GM23338 (cell line): ENCODE data around the gene MTR. TPM values are rescaled to one million over a fixed set of nuclear protein-coding genes. Genes with fewer than 3 reads are reported as not detected.

Source experiments
- ATAC-seq: fragments of 200-7000 bp; cut with Tn5 transposase; 3 replicates; pipeline ENCODE4 v1.9.1; 2020
- DNase-seq: peaks from one replicate; pipeline ENCODE4 v3.0.0-alpha.2; 2015; ENCODE audit warnings: low spot score
- H2AFZ ChIP-seq: fragments of 200-600 bp; sonication (generic); 2 replicates; pipeline ENCODE4 v1.8.0; 2016; ENCODE audit warnings: antibody characterized with exemption, mild to moderate bottlenecking, moderate library complexity
- H3F3A ChIP-seq: fragments of 200-600 bp; sonication (generic); replicated peaks from 2 replicates; pipeline ENCODE4 v1.8.0; 2017; ENCODE audit warnings: antibody characterized with exemption, mixed run types, low read depth
- H3K27ac ChIP-seq: fragments of 200-600 bp; sonication (generic); 2 replicates; pipeline ENCODE4 v1.6.1; 2016; ENCODE audit warnings: low read depth
- H3K27me3 ChIP-seq: fragments of 200-600 bp; sonication (generic); 2 replicates; pipeline ENCODE4 v1.8.0; 2016; ENCODE audit warnings: mild to moderate bottlenecking, mixed run types, moderate library complexity; ENCODE audit not compliant: insufficient read depth
- H3K36me3 ChIP-seq: fragments of 200-600 bp; sonication (generic); 2 replicates; pipeline ENCODE4 v1.8.0; 2016; ENCODE audit warnings: mild to moderate bottlenecking; ENCODE audit not compliant: insufficient read depth
- H3K4me1 ChIP-seq: fragments of 200-600 bp; sonication (generic); 2 replicates; pipeline ENCODE4 v1.8.0; 2016; ENCODE audit warnings: mild to moderate bottlenecking, moderate library complexity; ENCODE audit not compliant: insufficient read depth
- H3K4me2 ChIP-seq: fragments of 200-600 bp; sonication (generic); 2 replicates; pipeline ENCODE4 v1.7.1; 2017; ENCODE audit warnings: mixed run types
- H3K4me3 ChIP-seq: fragments of 200-600 bp; sonication (generic); 2 replicates; pipeline ENCODE4 v1.6.1; 2016; ENCODE audit warnings: mixed run types
- H3K79me2 ChIP-seq: fragments of 200-600 bp; sonication (generic); replicated peaks from 2 replicates; pipeline ENCODE4 v1.8.0; 2017; ENCODE audit warnings: mild to moderate bottlenecking; ENCODE audit not compliant: insufficient read depth
- H3K9me2 ChIP-seq: fragments of 200-600 bp; sonication (generic); 2 replicates; pipeline ENCODE4 v1.8.0; 2017; ENCODE audit not compliant: insufficient read depth
- H4K20me1 ChIP-seq: fragments of 200-600 bp; sonication (generic); replicated peaks from 2 replicates; pipeline ENCODE4 v1.8.0; 2017; ENCODE audit warnings: mild to moderate bottlenecking; ENCODE audit not compliant: insufficient read depth
- H3K27ac Mint-ChIP-seq: 2 replicates; pipeline ENCODE4 v1.8.0; 2020; ENCODE audit warnings: inconsistent platforms, mild to moderate bottlenecking, moderate library complexity, mixed read lengths
- H3K27me3 Mint-ChIP-seq: 3 replicates; pipeline ENCODE4 v1.8.0; 2022; ENCODE audit warnings: low read depth, mild to moderate bottlenecking, moderate library complexity, mixed read lengths, inconsistent platforms; ENCODE audit not compliant: insufficient read depth, poor library complexity
- H3K36me3 Mint-ChIP-seq: 3 replicates; pipeline ENCODE4 v1.8.0; 2021; ENCODE audit warnings: low read depth, mild to moderate bottlenecking, inconsistent platforms, moderate library complexity, mixed read lengths
- H3K4me1 Mint-ChIP-seq: 3 replicates; pipeline ENCODE4 v1.8.0; 2020; ENCODE audit warnings: mild to moderate bottlenecking, inconsistent platforms, mixed read lengths
- H3K4me3 Mint-ChIP-seq: 3 replicates; pipeline ENCODE4 v1.8.0; 2021; ENCODE audit warnings: moderate library complexity, mild to moderate bottlenecking, inconsistent platforms, mixed read lengths
- H3K9me3 Mint-ChIP-seq: 3 replicates; pipeline ENCODE4 v1.8.0; 2020; ENCODE audit warnings: moderate library complexity, mild to moderate bottlenecking, inconsistent platforms, mixed read lengths
- CREB1 ChIP-seq: fragments of 250-450 bp; sonication (Bioruptor Pico); IDR thresholded peaks from 2 replicates; pipeline ENCODE4 v1.5.0; 2020; ENCODE audit warnings: low read depth, mild to moderate bottlenecking, moderate library complexity
- EZH2 ChIP-seq: fragments of 200-600 bp; sonication (generic); IDR thresholded peaks from one replicate; pipeline ENCODE4 v1.8.0; 2017; ENCODE audit warnings: antibody characterized with exemption, mild to moderate bottlenecking, low read depth; ENCODE audit not compliant: unreplicated experiment
- EZH2phosphoT487 ChIP-seq: fragments of 200-600 bp; sonication (generic); IDR thresholded peaks from one replicate; pipeline ENCODE4 v1.8.1; 2018; ENCODE audit warnings: antibody characterized with exemption; ENCODE audit not compliant: unreplicated experiment
- JUNB ChIP-seq: IDR thresholded peaks from one replicate; pipeline ENCODE4 v1.6.1; 2016; ENCODE audit warnings: antibody characterized with exemption; ENCODE audit not compliant: unreplicated experiment
- NANOG ChIP-seq: IDR thresholded peaks from 2 replicates; pipeline ENCODE4 v1.6.1; 2016; ENCODE audit warnings: antibody characterized with exemption, borderline replicate concordance
- POLR2AphosphoS5 ChIP-seq: IDR thresholded peaks from 2 replicates; pipeline ENCODE4 v1.6.1; 2016; ENCODE audit warnings: antibody characterized with exemption, low read depth
- ZNF114 ChIP-seq: fragments of 250-450 bp; sonication (Bioruptor Pico); IDR thresholded peaks from 2 replicates; pipeline ENCODE4 v1.5.0; 2020; ENCODE audit warnings: mild to moderate bottlenecking, moderate library complexity
- ZNF331 ChIP-seq: fragments of 250-450 bp; sonication (Bioruptor Pico); IDR thresholded peaks from 2 replicates; pipeline ENCODE4 v1.5.0; 2020; ENCODE audit warnings: low read depth, mild to moderate bottlenecking, moderate library complexity
- polyA plus RNA-seq: library from polyadenylated mRNA; unstranded; fragments of >200 nt; fragmentation: Nextera tagmentation; extraction: Ambion mirVana; gene quantifications from 2 replicates; pipeline ENCODE4 v1.2.1, GENCODE V29; 2016
- total RNA-seq: library from RNA; depleted of rRNA; stranded (reverse); fragments of >200 nt; shearing (Covaris generic); gene quantifications from 2 replicates; pipeline ENCODE4 v1.2.3, GENCODE V29; 2014
- TF ChIP-seq, protein P1 (sequence below): IDR thresholded peaks from 2 replicates; pipeline ENCODE4 v1.6.1; 2016; ENCODE audit warnings: antibody characterized with exemption
- TF ChIP-seq, protein P2 (sequence below), 2 experiments: fragments of 200-600 bp in 1 of 2; sonication (generic) in 1 of 2; conservative IDR thresholded peaks; 2 replicates each; pipeline versions ENCODE4 v1.5.1 to v1.6.1; 2016 to 2017; ENCODE audit warnings: antibody characterized with exemption in 2 of 2, low read depth in 2 of 2, mild to moderate bottlenecking in 2 of 2, moderate library complexity in 1 of 2
- TF ChIP-seq, protein P3 (sequence below): IDR thresholded peaks from one replicate; pipeline ENCODE4 v1.6.1; 2018; ENCODE audit warnings: antibody characterized with exemption; ENCODE audit not compliant: unreplicated experiment
- TF ChIP-seq, protein P4 (sequence below): fragments of 250-450 bp; sonication (Bioruptor Pico); IDR thresholded peaks from 2 replicates; pipeline ENCODE4 v1.5.0; 2020; ENCODE audit warnings: mild to moderate bottlenecking, moderate library complexity

The MTR gene
- total and polyA plus RNA-seq, 2 experiments from 2014 or later, result 6.4 to 20.0 TPM

DNA sequence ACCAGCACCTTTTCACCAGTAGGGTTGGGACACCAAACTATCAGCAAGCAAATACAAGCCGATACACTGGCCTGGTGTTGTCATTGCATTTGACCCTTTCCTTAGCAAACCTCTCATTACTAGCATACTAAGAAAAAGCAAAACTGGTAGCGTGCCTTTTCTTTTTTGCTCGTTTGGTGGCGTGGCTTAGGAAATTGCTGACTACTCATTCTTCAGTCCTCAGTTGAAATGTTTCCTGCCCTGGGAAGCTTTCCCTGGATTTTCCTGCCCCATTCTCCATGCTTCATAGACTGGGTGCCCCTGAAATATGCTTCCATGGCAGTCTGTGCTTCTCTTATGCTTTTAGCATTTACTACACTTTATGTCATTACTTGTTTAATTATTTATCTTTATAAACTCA is 42.0 kb downstream of the MTR start (continued):
- TF ChIP-seq, protein P1, sequence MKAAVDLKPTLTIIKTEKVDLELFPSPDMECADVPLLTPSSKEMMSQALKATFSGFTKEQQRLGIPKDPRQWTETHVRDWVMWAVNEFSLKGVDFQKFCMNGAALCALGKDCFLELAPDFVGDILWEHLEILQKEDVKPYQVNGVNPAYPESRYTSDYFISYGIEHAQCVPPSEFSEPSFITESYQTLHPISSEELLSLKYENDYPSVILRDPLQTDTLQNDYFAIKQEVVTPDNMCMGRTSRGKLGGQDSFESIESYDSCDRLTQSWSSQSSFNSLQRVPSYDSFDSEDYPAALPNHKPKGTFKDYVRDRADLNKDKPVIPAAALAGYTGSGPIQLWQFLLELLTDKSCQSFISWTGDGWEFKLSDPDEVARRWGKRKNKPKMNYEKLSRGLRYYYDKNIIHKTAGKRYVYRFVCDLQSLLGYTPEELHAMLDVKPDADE, result no peak
- TF ChIP-seq CREB1, result no peak
- TF ChIP-seq ZNF114, result no peak

DNA sequence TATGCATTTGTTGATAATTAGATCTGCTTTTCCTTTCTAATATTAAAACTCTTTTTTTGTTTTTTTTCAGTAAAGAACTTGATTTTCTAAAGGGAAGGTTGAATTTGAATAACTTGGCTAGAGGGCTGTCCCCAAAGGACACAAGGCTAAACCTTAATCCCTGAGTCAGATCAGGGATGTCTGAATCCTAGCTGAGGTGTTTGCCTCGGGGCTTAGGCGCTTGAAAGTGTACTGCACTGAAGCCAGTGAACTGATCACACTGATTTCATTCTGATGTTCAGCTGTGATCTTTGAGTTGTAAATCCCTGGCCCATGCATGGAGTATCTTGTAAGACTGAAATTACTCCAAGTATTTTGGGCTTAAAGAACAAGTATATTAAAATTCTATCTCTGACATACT is 42.8 kb downstream of the MTR start:
- Mint-ChIP-seq H3K27ac (no peak overlapping the region), H3K36me3 (peaks cover 24% of the 10 kb centered on the region; the same call in 2 of the 3 replicates), H3K9me3 (no peaks in the 10 kb centered on the region), H3K4me3 (no peak overlapping the region), H3K4me1 (no peaks in the 10 kb centered on the region), H3K27me3 (peaks cover 2% of the 10 kb centered on the region)
- Histone ChIP-seq H3K4me2 (no peak overlapping the region), H3K4me3 (no peak overlapping the region), H3K36me3 (peaks cover 13% of the 10 kb centered on the region), H3K27ac (no peak overlapping the region), H3K27me3 (no peaks in the 10 kb centered on the region), H3F3A (no peaks in the 10 kb centered on the region), H2AFZ (no peak overlapping the region), H3K4me1 (no peaks in the 10 kb centered on the region), H4K20me1 (no peaks in the 10 kb centered on the region), H3K79me2 (no peaks in the 10 kb centered on the region), H3K9me2 (no peaks in the 10 kb centered on the region)
- DNase-seq, result no peak
- ATAC-seq, result no peak
- TF ChIP-seq JUNB (no peak), EZH2phosphoT487 (no peak), CREB1 (no peak), NANOG (no peak), ZNF114 (no peak), POLR2AphosphoS5 (no peak), EZH2 (no peak), ZNF331 (no peak)
- TF ChIP-seq, protein P1, result no peak
- TF ChIP-seq, protein P2, sequence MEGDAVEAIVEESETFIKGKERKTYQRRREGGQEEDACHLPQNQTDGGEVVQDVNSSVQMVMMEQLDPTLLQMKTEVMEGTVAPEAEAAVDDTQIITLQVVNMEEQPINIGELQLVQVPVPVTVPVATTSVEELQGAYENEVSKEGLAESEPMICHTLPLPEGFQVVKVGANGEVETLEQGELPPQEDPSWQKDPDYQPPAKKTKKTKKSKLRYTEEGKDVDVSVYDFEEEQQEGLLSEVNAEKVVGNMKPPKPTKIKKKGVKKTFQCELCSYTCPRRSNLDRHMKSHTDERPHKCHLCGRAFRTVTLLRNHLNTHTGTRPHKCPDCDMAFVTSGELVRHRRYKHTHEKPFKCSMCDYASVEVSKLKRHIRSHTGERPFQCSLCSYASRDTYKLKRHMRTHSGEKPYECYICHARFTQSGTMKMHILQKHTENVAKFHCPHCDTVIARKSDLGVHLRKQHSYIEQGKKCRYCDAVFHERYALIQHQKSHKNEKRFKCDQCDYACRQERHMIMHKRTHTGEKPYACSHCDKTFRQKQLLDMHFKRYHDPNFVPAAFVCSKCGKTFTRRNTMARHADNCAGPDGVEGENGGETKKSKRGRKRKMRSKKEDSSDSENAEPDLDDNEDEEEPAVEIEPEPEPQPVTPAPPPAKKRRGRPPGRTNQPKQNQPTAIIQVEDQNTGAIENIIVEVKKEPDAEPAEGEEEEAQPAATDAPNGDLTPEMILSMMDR (conservative IDR thresholded peaks at IDR 0.05; ENCODE audit: low read depth in 2 of 2), result no peak
- TF ChIP-seq, protein P3, sequence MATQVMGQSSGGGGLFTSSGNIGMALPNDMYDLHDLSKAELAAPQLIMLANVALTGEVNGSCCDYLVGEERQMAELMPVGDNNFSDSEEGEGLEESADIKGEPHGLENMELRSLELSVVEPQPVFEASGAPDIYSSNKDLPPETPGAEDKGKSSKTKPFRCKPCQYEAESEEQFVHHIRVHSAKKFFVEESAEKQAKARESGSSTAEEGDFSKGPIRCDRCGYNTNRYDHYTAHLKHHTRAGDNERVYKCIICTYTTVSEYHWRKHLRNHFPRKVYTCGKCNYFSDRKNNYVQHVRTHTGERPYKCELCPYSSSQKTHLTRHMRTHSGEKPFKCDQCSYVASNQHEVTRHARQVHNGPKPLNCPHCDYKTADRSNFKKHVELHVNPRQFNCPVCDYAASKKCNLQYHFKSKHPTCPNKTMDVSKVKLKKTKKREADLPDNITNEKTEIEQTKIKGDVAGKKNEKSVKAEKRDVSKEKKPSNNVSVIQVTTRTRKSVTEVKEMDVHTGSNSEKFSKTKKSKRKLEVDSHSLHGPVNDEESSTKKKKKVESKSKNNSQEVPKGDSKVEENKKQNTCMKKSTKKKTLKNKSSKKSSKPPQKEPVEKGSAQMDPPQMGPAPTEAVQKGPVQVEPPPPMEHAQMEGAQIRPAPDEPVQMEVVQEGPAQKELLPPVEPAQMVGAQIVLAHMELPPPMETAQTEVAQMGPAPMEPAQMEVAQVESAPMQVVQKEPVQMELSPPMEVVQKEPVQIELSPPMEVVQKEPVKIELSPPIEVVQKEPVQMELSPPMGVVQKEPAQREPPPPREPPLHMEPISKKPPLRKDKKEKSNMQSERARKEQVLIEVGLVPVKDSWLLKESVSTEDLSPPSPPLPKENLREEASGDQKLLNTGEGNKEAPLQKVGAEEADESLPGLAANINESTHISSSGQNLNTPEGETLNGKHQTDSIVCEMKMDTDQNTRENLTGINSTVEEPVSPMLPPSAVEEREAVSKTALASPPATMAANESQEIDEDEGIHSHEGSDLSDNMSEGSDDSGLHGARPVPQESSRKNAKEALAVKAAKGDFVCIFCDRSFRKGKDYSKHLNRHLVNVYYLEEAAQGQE, result no peak
- TF ChIP-seq, protein P4, sequence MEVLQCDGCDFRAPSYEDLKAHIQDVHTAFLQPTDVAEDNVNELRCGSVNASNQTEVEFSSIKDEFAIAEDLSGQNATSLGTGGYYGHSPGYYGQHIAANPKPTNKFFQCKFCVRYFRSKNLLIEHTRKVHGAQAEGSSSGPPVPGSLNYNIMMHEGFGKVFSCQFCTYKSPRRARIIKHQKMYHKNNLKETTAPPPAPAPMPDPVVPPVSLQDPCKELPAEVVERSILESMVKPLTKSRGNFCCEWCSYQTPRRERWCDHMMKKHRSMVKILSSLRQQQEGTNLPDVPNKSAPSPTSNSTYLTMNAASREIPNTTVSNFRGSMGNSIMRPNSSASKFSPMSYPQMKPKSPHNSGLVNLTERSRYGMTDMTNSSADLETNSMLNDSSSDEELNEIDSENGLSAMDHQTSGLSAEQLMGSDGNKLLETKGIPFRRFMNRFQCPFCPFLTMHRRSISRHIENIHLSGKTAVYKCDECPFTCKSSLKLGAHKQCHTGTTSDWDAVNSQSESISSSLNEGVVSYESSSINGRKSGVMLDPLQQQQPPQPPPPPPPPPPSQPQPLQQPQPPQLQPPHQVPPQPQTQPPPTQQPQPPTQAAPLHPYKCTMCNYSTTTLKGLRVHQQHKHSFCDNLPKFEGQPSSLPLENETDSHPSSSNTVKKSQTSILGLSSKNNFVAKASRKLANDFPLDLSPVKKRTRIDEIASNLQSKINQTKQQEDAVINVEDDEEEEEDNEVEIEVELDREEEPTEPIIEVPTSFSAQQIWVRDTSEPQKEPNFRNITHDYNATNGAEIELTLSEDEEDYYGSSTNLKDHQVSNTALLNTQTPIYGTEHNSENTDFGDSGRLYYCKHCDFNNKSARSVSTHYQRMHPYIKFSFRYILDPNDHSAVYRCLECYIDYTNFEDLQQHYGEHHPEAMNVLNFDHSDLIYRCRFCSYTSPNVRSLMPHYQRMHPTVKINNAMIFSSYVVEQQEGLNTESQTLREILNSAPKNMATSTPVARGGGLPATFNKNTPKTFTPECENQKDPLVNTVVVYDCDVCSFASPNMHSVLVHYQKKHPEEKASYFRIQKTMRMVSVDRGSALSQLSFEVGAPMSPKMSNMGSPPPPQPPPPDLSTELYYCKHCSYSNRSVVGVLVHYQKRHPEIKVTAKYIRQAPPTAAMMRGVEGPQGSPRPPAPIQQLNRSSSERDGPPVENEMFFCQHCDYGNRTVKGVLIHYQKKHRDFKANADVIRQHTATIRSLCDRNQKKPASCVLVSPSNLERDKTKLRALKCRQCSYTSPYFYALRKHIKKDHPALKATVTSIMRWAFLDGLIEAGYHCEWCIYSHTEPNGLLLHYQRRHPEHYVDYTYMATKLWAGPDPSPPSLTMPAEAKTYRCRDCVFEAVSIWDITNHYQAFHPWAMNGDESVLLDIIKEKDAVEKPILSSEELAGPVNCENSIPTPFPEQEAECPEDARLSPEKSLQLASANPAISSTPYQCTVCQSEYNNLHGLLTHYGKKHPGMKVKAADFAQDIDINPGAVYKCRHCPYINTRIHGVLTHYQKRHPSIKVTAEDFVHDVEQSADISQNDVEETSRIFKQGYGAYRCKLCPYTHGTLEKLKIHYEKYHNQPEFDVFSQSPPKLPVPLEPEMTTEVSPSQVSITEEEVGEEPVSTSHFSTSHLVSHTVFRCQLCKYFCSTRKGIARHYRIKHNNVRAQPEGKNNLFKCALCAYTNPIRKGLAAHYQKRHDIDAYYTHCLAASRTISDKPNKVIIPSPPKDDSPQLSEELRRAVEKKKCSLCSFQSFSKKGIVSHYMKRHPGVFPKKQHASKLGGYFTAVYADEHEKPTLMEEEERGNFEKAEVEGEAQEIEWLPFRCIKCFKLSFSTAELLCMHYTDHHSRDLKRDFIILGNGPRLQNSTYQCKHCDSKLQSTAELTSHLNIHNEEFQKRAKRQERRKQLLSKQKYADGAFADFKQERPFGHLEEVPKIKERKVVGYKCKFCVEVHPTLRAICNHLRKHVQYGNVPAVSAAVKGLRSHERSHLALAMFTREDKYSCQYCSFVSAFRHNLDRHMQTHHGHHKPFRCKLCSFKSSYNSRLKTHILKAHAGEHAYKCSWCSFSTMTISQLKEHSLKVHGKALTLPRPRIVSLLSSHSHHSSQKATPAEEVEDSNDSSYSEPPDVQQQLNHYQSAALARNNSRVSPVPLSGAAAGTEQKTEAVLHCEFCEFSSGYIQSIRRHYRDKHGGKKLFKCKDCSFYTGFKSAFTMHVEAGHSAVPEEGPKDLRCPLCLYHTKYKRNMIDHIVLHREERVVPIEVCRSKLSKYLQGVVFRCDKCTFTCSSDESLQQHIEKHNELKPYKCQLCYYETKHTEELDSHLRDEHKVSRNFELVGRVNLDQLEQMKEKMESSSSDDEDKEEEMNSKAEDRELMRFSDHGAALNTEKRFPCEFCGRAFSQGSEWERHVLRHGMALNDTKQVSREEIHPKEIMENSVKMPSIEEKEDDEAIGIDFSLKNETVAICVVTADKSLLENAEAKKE, result no peak
